ENCODE results near the gene DRC1.

The DRC1 gene

GRCh38 chr2:26411419-26411818, 9.7 kb downstream of the DRC1 start:
- Histone ChIP-seq H2BK5ac (ENCODE audit: low read length) (no peak overlapping the region), H4K91ac (ENCODE audit: low read depth, low read length, poor library complexity) (no peak overlapping the region), H2BK12ac (ENCODE audit: low read length) (no peak overlapping the region), H2AFZ (ENCODE audit: low read length) (no peak overlapping the region), H3K18ac (ENCODE audit: low read length) (no peak overlapping the region), H2BK15ac (ENCODE audit: low read length) (no peak overlapping the region), H3K14ac (ENCODE audit: low read length) (no peak overlapping the region), H3K9me3 (replicated peaks in 1 of 2; ENCODE audit: control insufficient read depth in 2 of 2, insufficient read depth in 1 of 2, low read depth in 1 of 2, low read length in 2 of 2) (no peaks in the 10 kb centered on the region), H3K27me3 (ENCODE audit: control insufficient read depth in 3 of 3, insufficient read depth in 3 of 3, low read depth in 1 of 3, low read length in 3 of 3) (no peaks in the 10 kb centered on the region), H3K4ac (ENCODE audit: low read length) (no peak overlapping the region), H4K8ac (ENCODE audit: low read depth, low read length) (no peak overlapping the region), H3K4me2 (ENCODE audit: insufficient read depth, low read length, poor library complexity, severe bottlenecking) (no peak overlapping the region), H3K9ac (ENCODE audit: low read depth, low read length, poor library complexity) (no peak overlapping the region), H3K4me3 (ENCODE audit: low read length in 2 of 2) (no peak overlapping the region), H3K23ac (ENCODE audit: low read depth, low read length, poor library complexity) (no peak overlapping the region), H3K79me1 (ENCODE audit: low read depth, low read length) (no peaks in the 10 kb centered on the region), H3K4me1 (ENCODE audit: control insufficient read depth in 2 of 2, insufficient read depth in 1 of 2, low read depth in 1 of 2, low read length in 2 of 2) (no peaks in the 10 kb centered on the region), H2AK5ac (ENCODE audit: low read depth, low read length) (no peak overlapping the region), H3K36me3 (replicated peaks in 1 of 2; ENCODE audit: control insufficient read depth in 2 of 2, insufficient read depth in 2 of 2, low read length in 2 of 2) (no peaks in the 10 kb centered on the region), H2BK120ac (ENCODE audit: low read depth, low read length) (no peak overlapping the region), H3K27ac (replicated peaks; ENCODE audit: low read length) (no peak overlapping the region)
- no CpG with 5 or more reads among the region's 6 CpGs for WGBS, 2 donors (ENCODE audit: extremely low coverage in 2 of 2, insufficient read length in 2 of 2, insufficient replicate concordance in 1 of 2)
- no peak for DNase-seq (ENCODE audit: low spot score)

- Histone ChIP-seq H4K91ac (ENCODE audit: low read depth, low read length, poor library complexity) (no peak overlapping the region), H2AK5ac (ENCODE audit: low read depth, low read length) (no peak overlapping the region), H4K8ac (ENCODE audit: low read depth, low read length) (no peak overlapping the region), H3K23ac (ENCODE audit: low read depth, low read length, poor library complexity) (no peak overlapping the region), H3K4me3 (ENCODE audit: low read length in 2 of 2) (no peak overlapping the region), H3K27ac (replicated peaks; ENCODE audit: low read length) (no peak overlapping the region), H3K18ac (ENCODE audit: low read length) (no peak overlapping the region), H3K36me3 (replicated peaks in 1 of 2; ENCODE audit: control insufficient read depth in 2 of 2, insufficient read depth in 2 of 2, low read length in 2 of 2) (no peaks in the 10 kb centered on the region), H3K27me3 (ENCODE audit: control insufficient read depth in 3 of 3, insufficient read depth in 3 of 3, low read depth in 1 of 3, low read length in 3 of 3) (no peaks in the 10 kb centered on the region), H3K9ac (ENCODE audit: low read depth, low read length, poor library complexity) (no peak overlapping the region), H3K9me3 (replicated peaks in 1 of 2; ENCODE audit: control insufficient read depth in 2 of 2, insufficient read depth in 1 of 2, low read depth in 1 of 2, low read length in 2 of 2) (no peaks in the 10 kb centered on the region), H2BK15ac (ENCODE audit: low read length) (no peak overlapping the region), H2BK5ac (ENCODE audit: low read length) (no peak overlapping the region), H3K4me2 (ENCODE audit: insufficient read depth, low read length, poor library complexity, severe bottlenecking) (no peak overlapping the region), H3K14ac (ENCODE audit: low read length) (no peak overlapping the region), H3K4ac (ENCODE audit: low read length) (no peak overlapping the region), H2BK120ac (ENCODE audit: low read depth, low read length) (no peak overlapping the region), H3K4me1 (ENCODE audit: control insufficient read depth in 2 of 2, insufficient read depth in 1 of 2, low read depth in 1 of 2, low read length in 2 of 2) (no peaks in the 10 kb centered on the region), H3K79me1 (ENCODE audit: low read depth, low read length) (no peaks in the 10 kb centered on the region), H2AFZ (ENCODE audit: low read length) (peak overlapping the region; percentile 54), H2BK12ac (ENCODE audit: low read length) (no peak overlapping the region)
- DNase-seq (ENCODE audit: low spot score), result no peak
- WGBS, 2 donors (ENCODE audit: extremely low coverage in 2 of 2, insufficient read length in 2 of 2, insufficient replicate concordance in 1 of 2), result no CpG with 5 or more reads among the region's 10 CpGs
Observed at GRCh38 chr2:26412091-26412673, 10.5 kb downstream of the DRC1 start.

- Histone ChIP-seq H3K4ac (ENCODE audit: low read length) (no peak overlapping the region), H3K18ac (ENCODE audit: low read length) (no peak overlapping the region), H3K4me2 (ENCODE audit: insufficient read depth, low read length, poor library complexity, severe bottlenecking) (no peak overlapping the region), H3K4me1 (ENCODE audit: control insufficient read depth in 2 of 2, insufficient read depth in 1 of 2, low read depth in 1 of 2, low read length in 2 of 2) (no peaks in the 10 kb centered on the region), H3K27ac (replicated peaks; ENCODE audit: low read length) (no peak overlapping the region), H2BK120ac (ENCODE audit: low read depth, low read length) (no peak overlapping the region), H3K14ac (ENCODE audit: low read length) (no peak overlapping the region), H4K91ac (ENCODE audit: low read depth, low read length, poor library complexity) (no peak overlapping the region), H3K9ac (ENCODE audit: low read depth, low read length, poor library complexity) (no peak overlapping the region), H3K27me3 (ENCODE audit: control insufficient read depth in 3 of 3, insufficient read depth in 3 of 3, low read depth in 1 of 3, low read length in 3 of 3) (no peaks in the 10 kb centered on the region), H3K4me3 (ENCODE audit: low read length in 2 of 2) (no peak overlapping the region), H2BK15ac (ENCODE audit: low read length) (no peak overlapping the region), H2BK5ac (ENCODE audit: low read length) (no peak overlapping the region), H3K9me3 (replicated peaks in 1 of 2; ENCODE audit: control insufficient read depth in 2 of 2, insufficient read depth in 1 of 2, low read depth in 1 of 2, low read length in 2 of 2) (no peaks in the 10 kb centered on the region), H3K79me1 (ENCODE audit: low read depth, low read length) (no peaks in the 10 kb centered on the region), H3K36me3 (replicated peaks in 1 of 2; ENCODE audit: control insufficient read depth in 2 of 2, insufficient read depth in 2 of 2, low read length in 2 of 2) (no peaks in the 10 kb centered on the region), H3K23ac (ENCODE audit: low read depth, low read length, poor library complexity) (no peak overlapping the region), H4K8ac (ENCODE audit: low read depth, low read length) (no peak overlapping the region), H2AK5ac (ENCODE audit: low read depth, low read length) (no peak overlapping the region), H2BK12ac (ENCODE audit: low read length) (no peak overlapping the region), H2AFZ (ENCODE audit: low read length) (peak overlapping the region; percentile 71)
- DNase-seq (ENCODE audit: low spot score), result no peak
- WGBS, 2 donors (ENCODE audit: extremely low coverage in 2 of 2, insufficient read length in 2 of 2, insufficient replicate concordance in 1 of 2), result no CpG with 5 or more reads among the region's 3 CpGs
Observed at GRCh38 chr2:26414311-26414710, 12.6 kb downstream of the DRC1 start.

- Histone ChIP-seq H2AFZ (ENCODE audit: low read length) (no peak overlapping the region), H2AK5ac (ENCODE audit: low read depth, low read length) (no peak overlapping the region), H2BK12ac (ENCODE audit: low read length) (no peak overlapping the region), H2BK15ac (ENCODE audit: low read length) (no peak overlapping the region), H3K9ac (ENCODE audit: low read depth, low read length, poor library complexity) (no peak overlapping the region), H3K4me2 (ENCODE audit: insufficient read depth, low read length, poor library complexity, severe bottlenecking) (no peak overlapping the region), H4K91ac (ENCODE audit: low read depth, low read length, poor library complexity) (no peak overlapping the region), H3K27ac (replicated peaks; ENCODE audit: low read length) (no peak overlapping the region), H3K79me1 (ENCODE audit: low read depth, low read length) (no peaks in the 10 kb centered on the region), H4K8ac (ENCODE audit: low read depth, low read length) (no peak overlapping the region), H2BK120ac (ENCODE audit: low read depth, low read length) (no peak overlapping the region), H2BK5ac (ENCODE audit: low read length) (no peak overlapping the region), H3K23ac (ENCODE audit: low read depth, low read length, poor library complexity) (no peak overlapping the region), H3K4me1 (ENCODE audit: control insufficient read depth in 2 of 2, insufficient read depth in 1 of 2, low read depth in 1 of 2, low read length in 2 of 2) (peaks cover 0 to 9% of the 10 kb centered on the region in 2 donors), H3K18ac (ENCODE audit: low read length) (no peak overlapping the region), H3K14ac (ENCODE audit: low read length) (no peak overlapping the region), H3K9me3 (replicated peaks in 1 of 2; ENCODE audit: control insufficient read depth in 2 of 2, insufficient read depth in 1 of 2, low read depth in 1 of 2, low read length in 2 of 2) (no peaks in the 10 kb centered on the region), H3K4ac (ENCODE audit: low read length) (no peak overlapping the region), H3K36me3 (replicated peaks in 1 of 2; ENCODE audit: control insufficient read depth in 2 of 2, insufficient read depth in 2 of 2, low read length in 2 of 2) (no peaks in the 10 kb centered on the region), H3K27me3 (ENCODE audit: control insufficient read depth in 3 of 3, insufficient read depth in 3 of 3, low read depth in 1 of 3, low read length in 3 of 3) (no peaks in the 10 kb centered on the region), H3K4me3 (ENCODE audit: low read length in 2 of 2) (no peak overlapping the region)
- no peak for DNase-seq (ENCODE audit: low spot score)
- no CpG with 5 or more reads among the region's 5 CpGs for WGBS, 2 donors (ENCODE audit: extremely low coverage in 2 of 2, insufficient read length in 2 of 2, insufficient replicate concordance in 1 of 2)
Observed at GRCh38 chr2:26421961-26422360, 20.2 kb downstream of the DRC1 start.

Measured in neuronal stem cell (in vitro differentiated cells).